Stromal cell of bone marrow (primary cell): Measurements from ENCODE around the gene RNF13.
"Not testable (repeated sequence)": the region's sequence is repeated elsewhere in the genome, so short reads cannot be mapped to it uniquely, and the experiment has no call there.

Source experiments
- DNase-seq: peaks from one replicate; pipeline ENCODE4 v3.0.0-alpha.2; 2012; ENCODE audit warnings: low read depth

Gene RNF13

GRCh38 chr3:149957361-149958125 is 144.5 kb downstream of the RNF13 start:
- no peak for DNase-seq

- DNase-seq, result no peak
These were observed 145.3 kb downstream of the RNF13 start for GRCh38 chr3:149958171-149958796.

DNA sequence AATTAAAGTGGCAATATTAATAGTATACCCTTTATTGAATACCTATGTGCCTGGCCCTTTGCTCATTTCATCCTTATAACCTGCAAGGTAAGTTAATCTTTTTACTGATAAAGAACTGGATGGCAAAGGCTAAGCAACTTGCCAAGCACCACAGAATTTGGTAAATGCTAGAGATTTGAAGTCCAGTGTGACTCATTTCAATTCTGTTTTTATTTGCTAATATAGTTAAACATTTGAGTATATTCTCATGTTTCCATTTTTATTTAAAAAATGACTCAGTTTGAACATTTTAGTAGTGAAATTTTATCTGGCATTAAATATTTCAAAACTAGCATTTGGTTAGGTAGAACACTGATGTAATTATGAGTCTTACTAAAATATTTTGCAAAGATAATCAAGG is 146.4 kb downstream of the RNF13 start:
- no peak for DNase-seq

- no peak for DNase-seq
These were observed 150.5 kb downstream of the RNF13 start for GRCh38 chr3:149963485-149963884.

DNA sequence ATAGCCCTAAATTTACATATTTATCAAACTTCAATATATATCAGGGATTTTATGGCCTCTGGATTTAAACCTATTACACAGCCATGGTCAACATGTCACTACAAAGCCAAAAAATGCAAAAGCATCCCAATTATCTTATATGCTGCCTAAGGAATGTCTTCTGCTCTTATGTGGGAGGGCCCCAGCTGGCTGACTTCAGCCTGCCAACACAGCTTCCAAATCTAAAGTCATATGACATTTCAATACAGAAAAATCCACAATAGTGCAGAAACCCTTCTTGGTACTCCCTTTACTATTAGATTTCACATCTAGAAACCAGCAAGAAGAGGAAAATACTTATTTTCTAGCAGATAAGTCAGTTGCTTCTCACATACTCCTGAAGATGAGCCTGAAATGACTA is 151.3 kb downstream of the RNF13 start:
- DNase-seq, result no peak

- DNase-seq, result no peak
These were observed 152.3 kb downstream of the RNF13 start for GRCh38 chr3:149965278-149965677.

DNA sequence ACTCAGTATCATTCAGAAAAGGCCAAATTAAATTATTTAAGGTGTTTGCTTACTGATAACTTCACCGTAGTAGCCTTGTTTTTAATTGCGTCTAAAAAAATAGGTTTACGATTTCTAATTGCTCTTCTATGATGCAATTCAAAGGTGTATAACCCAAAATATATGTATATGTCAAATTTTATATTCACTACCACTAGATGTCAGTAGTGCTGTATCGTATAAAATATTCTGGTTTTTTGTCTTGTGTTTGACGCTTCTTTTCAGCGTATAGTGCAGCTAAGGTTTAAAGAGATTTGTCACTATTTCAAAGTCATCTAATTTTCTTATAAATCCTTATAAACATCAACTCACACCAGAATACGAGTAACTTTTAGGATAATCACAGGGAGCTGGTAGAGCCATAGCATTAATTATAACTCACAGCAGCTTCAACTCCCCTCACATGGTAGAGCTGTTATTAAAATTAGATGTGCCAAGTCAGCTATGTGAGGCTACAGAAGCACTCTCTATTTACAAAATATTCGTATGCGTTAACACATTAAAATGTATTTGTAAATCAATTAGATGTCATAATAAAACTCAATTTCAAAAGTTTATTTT is 154.2 kb downstream of the RNF13 start:
- no peak for DNase-seq

DNA sequence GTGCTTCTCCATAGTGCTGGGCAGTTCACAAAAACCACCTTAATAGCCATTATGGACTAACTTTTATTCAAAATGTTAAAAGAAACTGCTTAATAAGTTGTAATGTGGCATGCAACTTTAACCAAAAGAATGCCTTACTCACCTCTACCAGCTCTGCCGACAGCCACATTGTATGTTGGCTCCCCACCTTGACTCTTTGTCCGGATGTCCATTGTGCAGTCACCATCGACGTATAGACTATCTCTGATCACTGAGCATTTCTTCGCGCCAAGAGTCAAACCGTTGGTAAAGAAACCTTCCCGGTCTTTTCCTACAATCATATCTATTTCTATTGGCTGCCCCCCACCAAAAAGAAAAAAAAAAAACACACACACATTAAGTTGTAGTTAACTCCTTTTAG is 155.2 kb downstream of the RNF13 start:
- no peak for DNase-seq

GRCh38 chr3:149969110-149969939 is 156.3 kb downstream of the RNF13 start:
- DNase-seq, result peak; percentile 72

GRCh38 chr3:149969940-149970715 is 157.1 kb downstream of the RNF13 start:
- peak; percentile 53 for DNase-seq

DNA sequence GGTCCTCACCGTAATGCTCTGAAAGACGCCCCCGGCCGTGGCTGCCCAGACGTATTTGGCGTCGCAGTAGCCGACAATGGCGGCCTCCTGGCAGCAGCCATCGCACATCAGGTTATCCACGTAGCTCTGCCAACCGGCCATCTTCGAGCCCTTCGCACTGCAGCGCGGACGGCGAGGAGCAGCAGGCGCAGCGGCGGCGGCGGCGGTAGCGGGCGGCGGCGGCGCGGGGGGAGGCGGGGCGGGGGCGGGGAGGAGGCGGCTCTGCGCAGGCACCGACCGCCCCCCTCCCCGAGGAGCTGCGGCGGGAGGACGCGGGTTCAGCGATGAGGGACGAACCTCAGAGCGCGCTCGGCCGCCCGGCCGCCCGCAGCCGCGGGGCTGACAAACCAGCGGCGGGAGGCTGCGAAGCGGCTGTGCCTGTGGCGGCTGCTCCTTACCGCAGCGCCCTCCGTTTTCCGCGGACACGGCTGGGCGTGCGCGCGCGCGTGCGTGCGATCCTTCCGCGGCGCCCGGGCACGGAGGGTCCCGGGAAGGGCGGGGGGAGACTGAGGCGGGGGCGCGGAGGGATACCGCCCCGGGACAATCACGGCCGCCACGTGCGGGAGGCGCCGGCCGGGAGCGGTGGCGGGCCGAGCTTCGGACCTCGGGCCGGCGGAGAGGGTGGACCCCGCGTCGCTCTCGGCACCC is 157.8 kb downstream of the RNF13 start, which contains the start of gene PFN2:
PFN2 (minus strand) TSS at position 180 of the 687 bp plus-strand sequence; CDS start at position 141, 39 bp downstream.
- peak; percentile 50 for DNase-seq

GRCh38 chr3:149971403-149972075 is 158.5 kb downstream of the RNF13 start:
- no peak for DNase-seq

DNA sequence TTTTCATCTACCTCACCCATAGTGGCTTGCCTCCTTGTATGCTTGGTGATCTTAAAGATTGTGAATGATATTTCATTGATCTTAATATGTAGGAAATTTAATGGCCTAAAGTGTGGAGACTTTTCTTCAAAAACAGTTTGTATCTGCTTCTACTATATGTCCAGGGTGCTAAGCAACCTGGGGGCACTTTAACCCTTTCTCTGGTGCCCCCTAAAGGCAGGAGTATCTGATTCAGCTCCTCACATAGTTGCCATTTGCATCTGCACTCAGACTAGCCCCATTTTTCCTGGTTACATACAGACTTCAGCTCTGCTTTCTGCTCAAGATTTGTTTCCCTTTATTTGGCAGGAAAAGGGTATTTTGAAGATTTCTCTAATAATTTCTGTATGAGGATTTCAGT is 162.9 kb downstream of the RNF13 start:
- no peak for DNase-seq

- DNase-seq, result no peak
These were observed 164.4 kb downstream of the RNF13 start for GRCh38 chr3:149977386-149977785.

- DNase-seq, result not testable (repeated sequence)
These were observed 169.0 kb downstream of the RNF13 start for GRCh38 chr3:149981979-149982378.

DNA sequence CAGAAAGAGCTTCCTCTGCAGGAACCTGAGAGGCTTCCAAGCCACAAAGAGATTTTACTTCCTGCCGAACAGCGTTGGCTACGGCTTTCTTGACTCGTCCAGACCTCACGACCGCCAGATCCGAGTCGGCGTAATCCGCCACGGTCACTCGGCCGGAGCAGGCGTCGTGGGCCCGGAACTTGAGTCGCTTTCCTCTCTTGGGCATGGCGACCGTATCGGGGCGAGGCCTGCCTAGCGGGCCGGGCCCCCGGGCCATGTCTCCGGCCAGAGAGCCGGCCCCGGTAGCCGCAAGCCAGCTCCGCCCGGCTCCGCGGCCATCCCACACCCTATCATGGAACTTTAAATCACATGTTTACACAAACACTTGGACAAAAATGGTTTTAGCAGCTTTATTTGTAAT is 170.0 kb downstream of the RNF13 start:
- not testable (repeated sequence) for DNase-seq

DNA sequence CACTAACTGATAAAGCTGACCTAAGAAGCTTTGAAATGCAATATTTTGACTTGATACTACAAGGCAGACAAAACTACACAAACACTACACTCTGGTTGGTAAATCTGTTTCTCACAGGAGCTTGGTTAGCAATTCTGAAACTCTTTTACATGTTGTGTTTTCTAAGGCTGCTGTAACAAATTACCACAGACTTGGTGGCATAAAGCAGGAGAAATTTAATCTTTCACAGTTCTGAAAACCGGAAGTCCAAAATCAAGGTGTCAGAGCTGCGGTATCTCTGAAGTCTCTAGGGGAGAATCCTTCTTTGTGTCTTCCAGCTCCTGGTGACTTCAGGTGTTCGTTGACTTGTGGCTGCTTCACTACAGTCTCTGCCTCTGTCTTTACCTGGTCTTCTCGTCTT is 170.6 kb downstream of the RNF13 start:
- no peak for DNase-seq

DNA sequence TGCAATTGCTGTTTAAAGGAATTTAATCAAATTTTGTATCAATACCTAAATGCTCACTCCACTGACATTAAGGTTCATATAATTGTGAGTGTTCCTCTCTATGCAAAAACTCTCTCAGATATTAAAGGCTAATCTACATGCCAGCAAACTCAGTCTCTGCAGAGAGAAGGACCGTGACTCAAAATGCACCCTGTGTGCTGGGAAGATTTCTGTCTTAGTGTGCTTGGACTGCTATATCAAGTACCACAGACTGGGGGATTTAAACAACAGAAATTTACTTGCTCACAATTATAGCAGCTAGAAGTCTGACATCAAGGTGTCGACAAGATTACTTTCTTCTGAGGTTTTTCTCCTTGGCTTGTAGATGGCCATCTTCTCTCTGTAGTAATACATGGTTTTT is 176.3 kb downstream of the RNF13 start:
- no peak for DNase-seq

DNA sequence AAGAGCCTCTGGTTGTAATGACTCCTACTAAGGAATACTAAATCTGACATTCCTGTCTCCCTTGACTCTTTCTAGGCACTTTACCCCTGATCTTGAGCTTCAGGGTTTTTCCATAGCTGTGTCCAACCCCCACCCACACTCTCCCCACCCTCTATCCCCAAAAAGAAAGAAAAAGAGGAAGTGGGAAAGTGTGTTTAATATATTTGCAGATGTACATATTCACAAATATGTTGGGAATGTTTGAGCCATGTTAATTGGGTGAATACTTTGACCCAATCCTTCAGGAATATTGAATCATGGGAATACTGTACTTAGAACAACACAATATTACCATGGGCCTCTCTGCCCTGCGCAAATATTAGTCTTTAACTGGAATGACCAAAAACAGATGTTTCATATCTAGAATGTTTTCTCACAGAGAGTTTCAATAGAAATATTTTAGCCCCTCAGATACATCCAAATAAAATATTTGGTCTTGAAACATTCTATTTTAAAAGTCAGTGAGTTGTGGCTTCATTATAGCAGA is 177.5 kb downstream of the RNF13 start:
- no peak for DNase-seq

DNA sequence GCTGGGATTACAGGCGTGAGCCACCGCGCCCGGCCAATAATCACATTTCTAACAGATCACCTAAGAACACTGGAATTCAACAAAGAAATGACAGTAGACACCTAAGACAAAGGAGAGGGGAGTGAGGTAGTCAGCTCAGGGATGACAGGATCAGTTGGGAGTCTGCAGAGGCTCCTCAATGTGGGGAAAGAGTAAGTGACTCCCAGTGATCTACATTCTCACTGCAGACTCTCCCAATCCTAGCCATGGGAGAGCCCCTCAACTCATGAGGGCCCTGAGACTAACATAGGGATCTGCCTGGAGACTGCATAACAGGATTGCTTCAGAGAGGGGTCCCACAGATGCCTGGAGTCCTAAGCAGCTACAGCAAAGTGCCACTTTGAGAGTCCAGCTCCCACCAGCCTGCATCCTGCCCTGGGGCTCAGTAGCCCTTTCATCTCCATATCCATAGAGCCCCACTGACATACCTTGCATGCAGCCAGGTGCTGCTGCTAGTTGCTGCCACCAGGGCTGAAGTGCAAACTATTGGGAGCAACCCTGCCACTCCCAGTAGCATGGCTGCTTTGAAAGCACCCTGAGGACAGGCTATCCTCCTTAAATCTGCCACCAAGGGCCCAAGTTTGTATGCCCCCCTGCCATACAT is 179.5 kb downstream of the RNF13 start:
- no peak for DNase-seq
